HG03196 (cell line): ENCODE results near the gene CCDC69.

Experiments used
- ATAC-seq: cut with Tn5 transposase; IDR thresholded peaks from one replicate; pipeline ENCODE4 v1.9.1; 2021; ENCODE audit not compliant: unreplicated experiment

CCDC69 gene

GRCh38 chr5:151146061-151146460 lies 77.8 kb downstream of the CCDC69 start:
- ATAC-seq, result no peak

- ATAC-seq, result no peak
These were observed 79.0 kb downstream of the CCDC69 start for GRCh38 chr5:151144922-151145321.

GRCh38 chr5:151144275-151144674 lies 79.6 kb downstream of the CCDC69 start:
- no peak for ATAC-seq

GRCh38 chr5:151143645-151144044 lies 80.2 kb downstream of the CCDC69 start:
- ATAC-seq, result no peak

- no peak for ATAC-seq
These were observed 81.0 kb downstream of the CCDC69 start for GRCh38 chr5:151142933-151143332.

GRCh38 chr5:151141535-151141934 lies 82.4 kb downstream of the CCDC69 start:
- peak; percentile 89 for ATAC-seq

GRCh38 chr5:151140686-151141459 lies 83.0 kb downstream of the CCDC69 start:
- no peak for ATAC-seq

- ATAC-seq, result no peak
These were observed 84.2 kb downstream of the CCDC69 start for GRCh38 chr5:151139646-151140045.

GRCh38 chr5:151139015-151139414 lies 84.9 kb downstream of the CCDC69 start:
- ATAC-seq, result no peak

- ATAC-seq, result no peak
These were observed 85.8 kb downstream of the CCDC69 start for GRCh38 chr5:151138114-151138513.

GRCh38 chr5:151137067-151137825 lies 86.6 kb downstream of the CCDC69 start:
- ATAC-seq, result no peak

- peak; percentile 46 for ATAC-seq
These were observed 89.7 kb downstream of the CCDC69 start for GRCh38 chr5:151134228-151134627.

GRCh38 chr5:151132963-151133362 lies 90.9 kb downstream of the CCDC69 start:
- no peak for ATAC-seq
